ENCODE results near the gene TRAPPC12. TPM values are rescaled to one million over a fixed set of nuclear protein-coding genes. Genes with fewer than 3 reads are reported as not detected.

Gene TRAPPC12
- total RNA-seq, 1 experiment from 2014 or later, result 86.0 TPM

DNA sequence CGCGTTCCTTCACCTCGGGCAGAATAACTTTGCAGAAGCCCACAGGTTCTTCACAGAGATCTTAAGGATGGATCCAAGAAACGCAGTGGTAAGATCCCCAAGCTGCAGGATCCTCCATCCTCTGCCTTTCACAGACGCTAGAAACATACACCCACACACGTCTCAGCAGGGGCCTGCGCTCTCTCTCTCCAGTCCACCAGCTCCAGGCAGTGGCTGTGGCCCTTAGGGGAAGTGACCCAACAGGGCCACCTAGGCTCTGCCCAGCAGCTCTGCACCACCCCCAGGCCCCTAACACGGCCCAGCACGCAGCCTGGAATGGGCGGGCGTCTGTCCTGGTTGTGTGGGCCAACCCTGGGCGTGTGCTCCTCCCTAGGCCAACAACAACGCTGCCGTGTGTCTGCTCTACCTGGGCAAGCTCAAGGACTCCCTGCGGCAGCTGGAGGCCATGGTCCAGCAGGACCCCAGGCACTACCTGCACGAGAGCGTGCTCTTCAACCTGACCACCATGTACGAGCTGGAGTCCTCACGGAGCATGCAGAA lies 99.4 kb downstream of the TRAPPC12 start:
- no peak overlapping the region for H2BK5ac ChIP-seq (ENCODE audit: insufficient read length, low read length)
- no peak overlapping the region for H3K4me2 ChIP-seq (ENCODE audit: insufficient read depth, insufficient read length, low read length)
- Mint-ChIP-seq H3K27ac (no peak overlapping the region), H3K4me1 (peaks cover 0 to 2% of the 10 kb centered on the region in 2 experiments; a peak in 1 of 4 replicates), H3K4me3 (no peak overlapping the region), H3K9me3 (no peaks in the 10 kb centered on the region; a peak in 1 of 5 replicates), H3K36me3 (ENCODE audit: insufficient read depth in 1 of 3, low read depth in 3 of 3) (peaks cover 4 to 35% (median 18%) of the 10 kb centered on the region in 3 experiments), H3K27me3 (ENCODE audit: low read depth) (no peaks in the 10 kb centered on the region)
- no peaks in the 10 kb centered on the region for H3K4me1 ChIP-seq (ENCODE audit: insufficient read depth, low read length)
- H3K23ac ChIP-seq (ENCODE audit: insufficient read length, low read depth, low read length), result no peak overlapping the region
- H3K79me1 ChIP-seq (ENCODE audit: insufficient read depth, low read depth, low read length, poor library complexity, severe bottlenecking), result no peaks in the 10 kb centered on the region
- no peaks in the 10 kb centered on the region for H3K23me2 ChIP-seq (ENCODE audit: insufficient read length, low read depth, low read length, poor library complexity, severe bottlenecking)
- H2AK5ac ChIP-seq (ENCODE audit: insufficient read length, low read length), result no peak overlapping the region
- H2BK20ac ChIP-seq (ENCODE audit: low read depth, low read length, poor library complexity, severe bottlenecking), result no peak overlapping the region
- H2BK120ac ChIP-seq (ENCODE audit: low read depth, low read length, poor library complexity, severe bottlenecking), result no peak overlapping the region
- H2BK12ac ChIP-seq (ENCODE audit: insufficient read length, low read depth, low read length), result no peak overlapping the region
- H3K9ac ChIP-seq (ENCODE audit: extremely low read depth, insufficient read length, low read length), result no peak overlapping the region
- H3K4ac ChIP-seq (ENCODE audit: low read depth, low read length), result no peak overlapping the region
- TF ChIP-seq, protein P1, sequence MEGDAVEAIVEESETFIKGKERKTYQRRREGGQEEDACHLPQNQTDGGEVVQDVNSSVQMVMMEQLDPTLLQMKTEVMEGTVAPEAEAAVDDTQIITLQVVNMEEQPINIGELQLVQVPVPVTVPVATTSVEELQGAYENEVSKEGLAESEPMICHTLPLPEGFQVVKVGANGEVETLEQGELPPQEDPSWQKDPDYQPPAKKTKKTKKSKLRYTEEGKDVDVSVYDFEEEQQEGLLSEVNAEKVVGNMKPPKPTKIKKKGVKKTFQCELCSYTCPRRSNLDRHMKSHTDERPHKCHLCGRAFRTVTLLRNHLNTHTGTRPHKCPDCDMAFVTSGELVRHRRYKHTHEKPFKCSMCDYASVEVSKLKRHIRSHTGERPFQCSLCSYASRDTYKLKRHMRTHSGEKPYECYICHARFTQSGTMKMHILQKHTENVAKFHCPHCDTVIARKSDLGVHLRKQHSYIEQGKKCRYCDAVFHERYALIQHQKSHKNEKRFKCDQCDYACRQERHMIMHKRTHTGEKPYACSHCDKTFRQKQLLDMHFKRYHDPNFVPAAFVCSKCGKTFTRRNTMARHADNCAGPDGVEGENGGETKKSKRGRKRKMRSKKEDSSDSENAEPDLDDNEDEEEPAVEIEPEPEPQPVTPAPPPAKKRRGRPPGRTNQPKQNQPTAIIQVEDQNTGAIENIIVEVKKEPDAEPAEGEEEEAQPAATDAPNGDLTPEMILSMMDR (conservative IDR thresholded peaks at IDR 0.05), result no peak
- H3K79me2 ChIP-seq (ENCODE audit: insufficient read depth, low read length), result no peaks in the 10 kb centered on the region
- H3K27ac ChIP-seq (ENCODE audit: insufficient read length, low read depth, low read length), result no peak overlapping the region
- H3K27me3 ChIP-seq (ENCODE audit: insufficient read depth, low read length), result no peaks in the 10 kb centered on the region
- H4K5ac ChIP-seq (ENCODE audit: insufficient read length, low read depth, low read length), result no peak overlapping the region
- H3K9me3 ChIP-seq (ENCODE audit: control insufficient read depth, low read depth, low read length), result no peaks in the 10 kb centered on the region
- H3K56ac ChIP-seq (ENCODE audit: insufficient read length, low read depth, low read length), result no peak overlapping the region
- H4K20me1 ChIP-seq (ENCODE audit: control insufficient read depth, insufficient read depth, insufficient read length), result no peaks in the 10 kb centered on the region
- no peak overlapping the region for H4K8ac ChIP-seq (replicated peaks; ENCODE audit: insufficient read length, low read depth, low read length)
- H2AFZ ChIP-seq (ENCODE audit: low read length), result no peak overlapping the region
- H3K14ac ChIP-seq (ENCODE audit: insufficient read depth, low read length), result no peak overlapping the region
- H2BK15ac ChIP-seq (ENCODE audit: low read depth, low read length), result no peak overlapping the region
- no peak overlapping the region for H3T11ph ChIP-seq (ENCODE audit: low read length)
- H3K18ac ChIP-seq (ENCODE audit: insufficient read length, low read depth, low read length), result no peak overlapping the region
- no peak for DNase-seq
- no peak overlapping the region for H4K91ac ChIP-seq (ENCODE audit: insufficient read length, low read depth, low read length)
- WGBS (ENCODE audit: extremely low coverage, insufficient read length, low lambda C conversion rate), result no CpG with 5 or more reads among the region's 19 CpGs

Measured in H9 (cell line).